Activated naive CD8-positive, alpha-beta T cell treated with anti-CD3 and anti-CD28 coated beads, Interleukin-2, amount 50 U/mL, for 24 hours (primary cell): ENCODE data around the gene CD4.

Source experiments
- ATAC-seq: fragments of 150-1000 bp; cut with Tn5 transposase; one replicate; pipeline ENCODE4 v1.10.0; 2021
- DNase-seq: peaks from one replicate; pipeline ENCODE4 v3.0.0; 2021
- H3K27ac Mint-ChIP-seq: one replicate; pipeline ENCODE4 v1.8.0; 2021; ENCODE audit warnings: mild to moderate bottlenecking, mixed read lengths
- H3K27me3 Mint-ChIP-seq: one replicate; pipeline ENCODE4 v1.8.0; 2021; ENCODE audit warnings: mixed read lengths
- H3K36me3 Mint-ChIP-seq: one replicate; pipeline ENCODE4 v1.8.0; 2021; ENCODE audit warnings: low read depth, mixed read lengths
- H3K4me1 Mint-ChIP-seq: one replicate; pipeline ENCODE4 v1.8.0; 2021; ENCODE audit warnings: mixed read lengths
- H3K4me3 Mint-ChIP-seq: one replicate; pipeline ENCODE4 v1.8.0; 2021; ENCODE audit warnings: mild to moderate bottlenecking, moderate library complexity, mixed read lengths
- H3K9me3 Mint-ChIP-seq: one replicate; pipeline ENCODE4 v1.8.0; 2021; ENCODE audit warnings: mixed read lengths

Gene CD4

DNA sequence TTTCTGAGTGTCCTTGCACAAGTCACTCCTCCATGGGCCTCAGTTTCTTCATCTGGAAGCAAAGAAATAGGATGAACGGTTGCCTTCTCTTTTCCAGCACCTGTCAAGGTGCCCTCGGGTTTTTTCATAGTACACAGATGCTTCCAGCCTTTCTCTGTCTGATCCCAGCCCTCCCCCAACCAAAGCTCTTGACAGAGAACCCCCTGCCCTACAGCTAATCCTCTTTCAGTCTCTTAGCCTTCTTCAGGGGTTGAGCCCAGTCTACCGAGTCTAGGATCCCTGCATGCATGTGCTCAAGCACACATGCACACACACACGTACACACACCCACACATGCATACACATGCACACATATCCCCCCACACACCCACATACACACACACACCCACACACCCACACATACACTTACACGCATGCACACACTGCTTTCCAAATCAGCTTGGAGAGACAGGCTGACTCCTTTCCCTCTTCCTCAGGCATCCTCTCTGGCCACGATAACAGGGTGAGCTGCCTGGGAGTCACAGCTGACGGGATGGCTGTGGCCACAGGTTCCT, 57.1 kb downstream of the CD4 start:
- peaks cover 20% of the 10 kb centered on the region for H3K4me1 Mint-ChIP-seq
- ATAC-seq, result no peak
- H3K27me3 Mint-ChIP-seq, result no peaks in the 10 kb centered on the region
- peaks cover 23% of the 10 kb centered on the region for H3K36me3 Mint-ChIP-seq
- no peak overlapping the region for H3K4me3 Mint-ChIP-seq
- no peaks in the 10 kb centered on the region for H3K9me3 Mint-ChIP-seq
- DNase-seq, result no peak
- no peak overlapping the region for H3K27ac Mint-ChIP-seq

DNA sequence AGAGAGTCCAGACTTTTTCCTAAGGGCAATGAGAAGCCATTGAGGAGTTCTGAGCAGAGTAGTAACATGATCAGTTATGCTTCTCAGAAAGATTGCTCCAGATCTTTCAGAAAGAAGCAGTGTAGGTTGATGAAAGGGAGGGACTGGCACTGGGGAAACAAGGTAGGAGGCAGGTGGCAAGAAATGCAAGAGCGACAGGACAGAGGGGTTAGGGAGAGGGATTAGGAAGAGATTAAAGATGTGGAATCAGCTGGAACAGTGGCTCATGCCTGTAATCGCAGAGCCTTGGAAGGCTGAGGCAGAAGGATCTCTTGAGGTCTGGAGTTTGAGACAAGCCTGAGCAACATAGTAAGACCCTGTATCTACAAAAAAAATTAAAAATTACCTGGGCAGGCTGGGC, 58.3 kb downstream of the CD4 start:
- H3K27me3 Mint-ChIP-seq, result no peaks in the 10 kb centered on the region
- peaks cover 23% of the 10 kb centered on the region for H3K36me3 Mint-ChIP-seq
- ATAC-seq (no peak), DNase-seq (no peak)
- H3K27ac Mint-ChIP-seq, result no peak overlapping the region
- peaks cover 20% of the 10 kb centered on the region for H3K4me1 Mint-ChIP-seq
- no peaks in the 10 kb centered on the region for H3K9me3 Mint-ChIP-seq
- H3K4me3 Mint-ChIP-seq, result no peak overlapping the region

- no peak for DNase-seq
- Mint-ChIP-seq H3K36me3 (peaks cover 31% of the 10 kb centered on the region), H3K27ac (no peak overlapping the region), H3K9me3 (no peaks in the 10 kb centered on the region), H3K4me1 (peaks cover 36% of the 10 kb centered on the region), H3K27me3 (no peaks in the 10 kb centered on the region), H3K4me3 (peak overlapping the region; percentile 89)
- ATAC-seq, result no peak
Observed at GRCh38 chr12:6849427-6849826, 60.1 kb downstream of the CD4 start.

GRCh38 chr12:6849976-6850560, 60.7 kb downstream of the CD4 start:
- DNase-seq (no peak), ATAC-seq (no peak)
- H3K4me3 Mint-ChIP-seq, result peak overlapping the region; percentile 89
- peaks cover 42% of the 10 kb centered on the region for H3K4me1 Mint-ChIP-seq
- no peak overlapping the region for H3K27ac Mint-ChIP-seq
- peaks cover 31% of the 10 kb centered on the region for H3K36me3 Mint-ChIP-seq
- no peaks in the 10 kb centered on the region for H3K27me3 Mint-ChIP-seq
- no peaks in the 10 kb centered on the region for H3K9me3 Mint-ChIP-seq

DNA sequence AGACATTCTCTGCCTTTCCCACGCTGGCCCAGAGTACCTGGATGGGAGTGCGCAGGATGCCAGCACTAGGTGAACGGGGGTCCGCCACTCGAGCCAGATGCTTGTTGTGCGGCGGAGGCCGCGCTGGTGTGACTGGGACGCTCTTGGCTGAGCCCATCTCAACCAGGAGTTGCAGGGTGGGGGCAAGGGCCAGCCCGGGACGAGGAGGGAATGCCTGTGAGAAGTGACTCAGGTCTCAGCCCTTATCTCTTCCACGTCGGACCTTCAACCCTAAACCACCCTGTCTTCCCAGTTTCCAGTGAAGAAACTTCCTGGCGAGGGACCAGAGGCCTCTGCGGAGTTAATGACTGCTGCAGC, 61.4 kb downstream of the CD4 start:
- peak overlapping the region; percentile 89 for H3K4me3 Mint-ChIP-seq
- peaks cover 34% of the 10 kb centered on the region for H3K36me3 Mint-ChIP-seq
- no peaks in the 10 kb centered on the region for H3K9me3 Mint-ChIP-seq
- DNase-seq (no peak), ATAC-seq (no peak)
- no peaks in the 10 kb centered on the region for H3K27me3 Mint-ChIP-seq
- peak overlapping the region; percentile 96 for H3K27ac Mint-ChIP-seq
- peaks cover 42% of the 10 kb centered on the region for H3K4me1 Mint-ChIP-seq

DNA sequence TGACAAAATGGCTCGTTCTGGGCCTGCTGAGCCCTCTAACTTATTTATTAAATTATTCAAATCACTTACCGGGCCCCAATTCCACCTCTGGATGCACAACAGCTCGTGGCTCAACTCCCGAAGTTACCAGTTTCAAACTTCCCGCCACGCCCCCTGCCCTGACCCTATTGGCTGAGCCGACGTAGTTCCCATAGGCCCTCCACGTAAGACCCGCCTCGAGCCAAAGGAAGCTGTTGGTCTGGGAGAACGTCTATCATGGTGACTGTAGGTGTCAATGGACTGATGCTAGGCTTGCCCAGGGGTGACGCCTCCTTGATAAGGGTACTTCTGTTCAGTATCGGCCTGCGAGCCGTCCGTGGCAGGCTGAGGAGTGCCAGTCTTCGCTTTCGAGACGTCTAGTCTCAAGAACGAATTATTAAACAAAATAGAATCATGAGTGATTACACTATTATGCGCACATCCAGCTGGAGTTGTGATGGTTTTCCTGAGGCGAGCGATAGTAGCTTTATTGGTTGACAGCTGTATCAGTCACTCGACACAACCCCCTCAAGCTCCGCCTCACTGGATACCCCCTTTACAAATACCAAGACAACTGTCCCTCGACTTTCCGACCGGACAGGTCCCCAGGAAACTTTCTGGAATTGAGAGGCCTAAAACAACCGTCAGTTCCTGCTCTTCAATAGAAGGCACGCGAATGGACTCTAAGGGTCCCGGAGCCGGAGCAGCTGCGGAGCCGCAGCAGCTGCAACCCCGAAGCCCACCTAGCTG, 62.0 kb downstream of the CD4 start, which contains the start of gene CDCA3:
Gene CDCA3, minus strand, starts transcription at position 134 of the 768 bp plus-strand sequence. CDS start 334 bp downstream, outside the sequence.
- H3K4me3 Mint-ChIP-seq, result peak within 1 kb of the TSS; percentile 89
- peaks cover 42% of the 10 kb centered on the region for H3K4me1 Mint-ChIP-seq
- ATAC-seq (peak; percentile 63), DNase-seq (peak; percentile 95)
- H3K9me3 Mint-ChIP-seq, result no peaks in the 10 kb centered on the region
- H3K27me3 Mint-ChIP-seq, result no peaks in the 10 kb centered on the region
- H3K36me3 Mint-ChIP-seq, result peaks cover 36% of the 10 kb centered on the region
- peak within 1 kb of the TSS; percentile 96 for H3K27ac Mint-ChIP-seq

DNA sequence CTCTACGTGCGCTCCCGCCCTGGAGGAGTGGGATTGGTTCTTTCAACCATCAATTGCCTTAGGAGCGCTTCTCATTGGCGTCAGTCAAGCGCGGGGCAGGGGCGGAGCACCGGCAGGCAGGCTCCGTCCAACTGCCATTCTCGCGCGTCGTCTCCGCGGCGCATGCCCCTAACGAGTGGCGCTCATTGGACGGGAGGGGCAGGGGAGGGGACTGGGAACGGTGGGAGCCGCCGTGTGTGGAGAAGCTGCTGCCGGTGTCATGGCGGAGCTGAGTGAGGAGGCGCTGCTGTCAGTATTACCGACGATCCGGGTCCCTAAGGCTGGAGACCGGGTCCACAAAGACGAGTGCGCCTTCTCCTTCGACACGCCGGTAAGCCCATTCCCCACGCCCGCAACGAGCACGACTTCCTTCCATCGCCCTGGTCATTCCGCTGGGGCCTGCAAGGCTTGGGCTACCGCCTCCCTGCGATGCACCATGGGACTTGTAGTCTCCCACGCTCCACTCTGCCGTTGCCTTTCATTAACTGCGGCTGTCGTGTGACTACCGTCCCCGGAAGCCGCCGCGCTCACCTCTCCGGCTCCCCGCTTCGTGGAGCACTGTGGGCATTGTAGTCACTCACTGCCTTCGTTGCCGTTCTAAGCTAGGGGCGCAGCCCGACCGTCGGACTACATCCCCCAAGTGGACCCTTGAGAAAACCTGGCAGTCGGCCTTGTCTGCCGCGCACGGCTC, 62.8 kb downstream of the CD4 start, which contains the start of gene USP5:
Gene USP5, plus strand, starts transcription at position 230 of the 730 bp plus-strand sequence. Its CDS starts 30 bp downstream, at position 260.
- H3K27ac Mint-ChIP-seq, result peak within 1 kb of the TSS; percentile 96
- peak; percentile 89 for ATAC-seq
- H3K4me3 Mint-ChIP-seq, result peak within 1 kb of the TSS; percentile 89
- H3K36me3 Mint-ChIP-seq, result peaks cover 40% of the 10 kb centered on the region
- peak; percentile 97 for DNase-seq
- H3K27me3 Mint-ChIP-seq, result no peaks in the 10 kb centered on the region
- peaks cover 42% of the 10 kb centered on the region for H3K4me1 Mint-ChIP-seq
- H3K9me3 Mint-ChIP-seq, result no peaks in the 10 kb centered on the region

- H3K9me3 Mint-ChIP-seq, result no peaks in the 10 kb centered on the region
- ATAC-seq (peak; percentile 13), DNase-seq (peak; percentile 69)
- H3K36me3 Mint-ChIP-seq, result peaks cover 40% of the 10 kb centered on the region
- H3K4me3 Mint-ChIP-seq, result peak overlapping the region; percentile 89
- H3K27ac Mint-ChIP-seq, result peak overlapping the region; percentile 96
- peaks cover 42% of the 10 kb centered on the region for H3K4me1 Mint-ChIP-seq
- H3K27me3 Mint-ChIP-seq, result no peaks in the 10 kb centered on the region
Observed at GRCh38 chr12:6852651-6853354, 63.5 kb downstream of the CD4 start.

- Mint-ChIP-seq H3K4me1 (peaks cover 40% of the 10 kb centered on the region), H3K9me3 (no peaks in the 10 kb centered on the region), H3K36me3 (peaks cover 41% of the 10 kb centered on the region), H3K4me3 (peak overlapping the region; percentile 89), H3K27me3 (no peaks in the 10 kb centered on the region), H3K27ac (peak overlapping the region; percentile 96)
- ATAC-seq (no peak), DNase-seq (no peak)
Observed at GRCh38 chr12:6853626-6854025, 64.3 kb downstream of the CD4 start.

DNA sequence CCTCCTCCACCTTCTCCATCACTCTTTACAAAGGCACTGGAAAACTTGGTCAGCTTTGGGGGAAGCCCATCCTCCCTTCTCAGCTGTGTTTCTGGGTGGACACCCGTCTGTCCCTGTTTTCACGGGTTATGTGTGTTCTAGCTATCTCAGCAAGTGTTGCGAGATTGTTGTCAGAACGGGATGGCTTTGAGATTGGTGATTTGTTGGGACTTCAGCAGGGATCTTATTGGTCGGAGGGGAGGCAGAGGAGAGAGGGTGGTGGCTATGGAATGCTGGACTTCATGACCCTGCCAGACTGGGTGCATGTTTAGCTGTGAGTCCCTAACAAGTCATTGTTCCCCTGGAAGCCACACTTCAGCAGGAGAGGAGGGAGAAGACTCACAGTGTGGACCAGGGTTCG, 64.7 kb downstream of the CD4 start:
- H3K4me1 Mint-ChIP-seq, result peaks cover 40% of the 10 kb centered on the region
- H3K36me3 Mint-ChIP-seq, result peaks cover 39% of the 10 kb centered on the region
- ATAC-seq, result no peak
- no peak for DNase-seq
- H3K27ac Mint-ChIP-seq, result peak overlapping the region; percentile 96
- no peaks in the 10 kb centered on the region for H3K9me3 Mint-ChIP-seq
- H3K4me3 Mint-ChIP-seq, result peak overlapping the region; percentile 89
- no peaks in the 10 kb centered on the region for H3K27me3 Mint-ChIP-seq

- Mint-ChIP-seq H3K4me1 (peaks cover 28% of the 10 kb centered on the region), H3K27ac (peak overlapping the region; percentile 35), H3K4me3 (no peak overlapping the region)
Observed at GRCh38 chr12:6855322-6855721, 66.0 kb downstream of the CD4 start.

DNA sequence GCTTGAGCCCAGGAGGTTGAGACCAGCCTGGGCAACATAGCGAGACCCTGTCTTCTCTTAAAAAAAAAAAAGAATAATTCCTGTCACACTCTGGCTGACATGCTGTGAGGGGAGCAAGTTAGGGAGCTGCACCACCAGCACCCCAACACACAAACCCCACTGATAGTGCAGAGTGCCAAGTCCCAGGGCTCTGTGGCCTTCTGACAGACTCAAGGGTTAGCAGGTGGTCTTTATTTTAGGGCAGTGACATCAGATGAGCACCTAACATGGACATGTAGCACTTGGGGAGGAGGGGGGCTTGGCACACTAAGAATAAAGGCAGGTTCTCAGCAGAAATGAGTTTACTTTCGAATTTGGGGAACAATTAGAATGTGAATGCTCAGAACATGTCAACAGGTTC, 69.5 kb downstream of the CD4 start:
- H3K36me3 Mint-ChIP-seq, result peaks cover 45% of the 10 kb centered on the region
- DNase-seq (no peak), ATAC-seq (no peak)
- H3K27me3 Mint-ChIP-seq, result no peaks in the 10 kb centered on the region
- H3K4me1 Mint-ChIP-seq, result peaks cover 12% of the 10 kb centered on the region
- no peak overlapping the region for H3K27ac Mint-ChIP-seq
- H3K9me3 Mint-ChIP-seq, result no peaks in the 10 kb centered on the region
- no peak overlapping the region for H3K4me3 Mint-ChIP-seq

More at GRCh38 chr12:6855322-6855721, 66.0 kb downstream of the CD4 start:
- H3K9me3 Mint-ChIP-seq, result no peaks in the 10 kb centered on the region
- ATAC-seq, result no peak
- no peaks in the 10 kb centered on the region for H3K27me3 Mint-ChIP-seq
- DNase-seq, result no peak
- peaks cover 32% of the 10 kb centered on the region for H3K36me3 Mint-ChIP-seq

DNA sequence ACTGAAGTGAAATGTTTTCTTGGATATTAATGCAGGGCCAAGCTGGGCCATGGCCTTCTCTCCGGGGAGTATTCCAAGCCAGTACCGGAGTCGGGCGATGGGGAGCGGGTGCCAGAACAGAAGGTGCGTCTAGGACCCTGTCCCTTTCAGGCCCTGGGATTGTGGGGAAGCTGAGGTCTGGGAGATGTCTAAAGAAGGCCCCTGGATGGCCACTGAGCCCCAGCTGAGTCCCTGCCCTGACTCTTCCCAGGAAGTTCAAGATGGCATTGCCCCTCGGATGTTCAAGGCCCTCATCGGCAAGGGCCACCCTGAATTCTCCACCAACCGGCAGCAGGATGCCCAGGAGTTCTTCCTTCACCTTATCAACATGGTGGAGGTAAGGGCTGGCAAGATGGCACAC, 70.8 kb downstream of the CD4 start:
- no peak for DNase-seq
- H3K9me3 Mint-ChIP-seq, result no peaks in the 10 kb centered on the region
- H3K36me3 Mint-ChIP-seq, result peaks cover 44% of the 10 kb centered on the region
- no peak for ATAC-seq
- H3K4me1 Mint-ChIP-seq, result no peaks in the 10 kb centered on the region
- no peaks in the 10 kb centered on the region for H3K27me3 Mint-ChIP-seq
- no peak overlapping the region for H3K4me3 Mint-ChIP-seq
- H3K27ac Mint-ChIP-seq, result no peak overlapping the region

- H3K27me3 Mint-ChIP-seq, result no peaks in the 10 kb centered on the region
- H3K36me3 Mint-ChIP-seq, result peaks cover 45% of the 10 kb centered on the region
- H3K4me1 Mint-ChIP-seq, result peaks cover 5% of the 10 kb centered on the region
- no peak overlapping the region for H3K4me3 Mint-ChIP-seq
- DNase-seq, result no peak
- no peak overlapping the region for H3K27ac Mint-ChIP-seq
- ATAC-seq, result no peak
- H3K9me3 Mint-ChIP-seq, result no peaks in the 10 kb centered on the region
Observed at GRCh38 chr12:6860942-6861341, 71.6 kb downstream of the CD4 start.
